Progenitor cell of endocrine pancreas (in vitro differentiated cells): ENCODE data around the gene CDH11. TPM values are rescaled to one million over a fixed set of nuclear protein-coding genes. Genes with fewer than 3 reads are reported as not detected.

Experiments
- DNase-seq: peaks from one replicate; pipeline ENCODE4 v3.0.0; 2021; ENCODE audit warnings: low spot score; ENCODE audit not compliant: unreplicated experiment
- H3K27ac Mint-ChIP-seq: 2 replicates; pipeline ENCODE4 v1.8.0; 2021; ENCODE audit warnings: mild to moderate bottlenecking, moderate library complexity, mixed read lengths
- H3K27me3 Mint-ChIP-seq: 2 replicates; pipeline ENCODE4 v1.8.0; 2021; ENCODE audit warnings: mixed read lengths
- H3K36me3 Mint-ChIP-seq: 2 replicates; pipeline ENCODE4 v1.8.0; 2022; ENCODE audit warnings: mixed read lengths; ENCODE audit not compliant: insufficient read depth
- H3K4me1 Mint-ChIP-seq: 2 replicates; pipeline ENCODE4 v1.8.0; 2021; ENCODE audit warnings: low read depth, mixed read lengths
- H3K4me3 Mint-ChIP-seq: 2 replicates; pipeline ENCODE4 v1.8.0; 2021; ENCODE audit warnings: low read depth, mild to moderate bottlenecking, moderate library complexity, mixed read lengths
- H3K9me3 Mint-ChIP-seq: 2 replicates; pipeline ENCODE4 v1.8.0; 2021; ENCODE audit warnings: low read depth, mixed read lengths
- total RNA-seq: library from RNA; stranded (reverse); gene quantifications from 2 replicates; pipeline ENCODE4 v1.2.1, GENCODE V29; 2021
- TF ChIP-seq, protein P1 (sequence below): fragments of 200-600 bp; sonication (generic); IDR thresholded peaks from one replicate; pipeline ENCODE4 v1.5.0; 2021; ENCODE audit warnings: antibody characterized with exemption, mild to moderate bottlenecking; ENCODE audit not compliant: unreplicated experiment

CDH11 gene
- total RNA-seq, 1 donor from 2014 or later = 6.0 TPM

- Mint-ChIP-seq H3K36me3 (no peaks in the 10 kb centered on the region), H3K4me1 (no peaks in the 10 kb centered on the region), H3K27me3 (no peaks in the 10 kb centered on the region), H3K9me3 (no peaks in the 10 kb centered on the region), H3K27ac (no peak overlapping the region), H3K4me3 (no peak overlapping the region)
- no peak for DNase-seq
- TF ChIP-seq, protein P1, sequence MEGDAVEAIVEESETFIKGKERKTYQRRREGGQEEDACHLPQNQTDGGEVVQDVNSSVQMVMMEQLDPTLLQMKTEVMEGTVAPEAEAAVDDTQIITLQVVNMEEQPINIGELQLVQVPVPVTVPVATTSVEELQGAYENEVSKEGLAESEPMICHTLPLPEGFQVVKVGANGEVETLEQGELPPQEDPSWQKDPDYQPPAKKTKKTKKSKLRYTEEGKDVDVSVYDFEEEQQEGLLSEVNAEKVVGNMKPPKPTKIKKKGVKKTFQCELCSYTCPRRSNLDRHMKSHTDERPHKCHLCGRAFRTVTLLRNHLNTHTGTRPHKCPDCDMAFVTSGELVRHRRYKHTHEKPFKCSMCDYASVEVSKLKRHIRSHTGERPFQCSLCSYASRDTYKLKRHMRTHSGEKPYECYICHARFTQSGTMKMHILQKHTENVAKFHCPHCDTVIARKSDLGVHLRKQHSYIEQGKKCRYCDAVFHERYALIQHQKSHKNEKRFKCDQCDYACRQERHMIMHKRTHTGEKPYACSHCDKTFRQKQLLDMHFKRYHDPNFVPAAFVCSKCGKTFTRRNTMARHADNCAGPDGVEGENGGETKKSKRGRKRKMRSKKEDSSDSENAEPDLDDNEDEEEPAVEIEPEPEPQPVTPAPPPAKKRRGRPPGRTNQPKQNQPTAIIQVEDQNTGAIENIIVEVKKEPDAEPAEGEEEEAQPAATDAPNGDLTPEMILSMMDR = no peak
These were observed 150.7 kb downstream of the CDH11 start for GRCh38 chr16:64971171-64971570.

DNA sequence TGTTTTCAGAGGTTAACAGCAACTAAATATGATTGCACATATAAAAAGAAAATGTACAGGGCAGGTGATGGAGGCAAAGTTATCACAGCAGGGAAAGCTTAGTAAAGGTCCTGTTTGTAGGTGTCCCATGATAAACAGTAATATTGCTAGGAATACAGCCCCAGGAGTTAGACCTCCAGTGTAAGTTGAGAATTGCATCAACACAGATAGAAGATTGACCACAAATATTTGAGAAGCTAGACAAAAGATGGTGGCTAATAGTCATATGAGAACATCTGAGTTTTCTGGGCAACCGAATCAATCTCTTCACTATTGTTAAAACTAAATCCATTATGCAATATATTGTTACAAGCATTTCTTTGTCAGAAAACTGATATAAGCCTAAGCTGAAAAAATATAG, 152.6 kb downstream of the CDH11 start:
- no peak for DNase-seq
- Mint-ChIP-seq H3K27me3 (no peaks in the 10 kb centered on the region), H3K9me3 (no peaks in the 10 kb centered on the region), H3K27ac (no peak overlapping the region), H3K36me3 (no peaks in the 10 kb centered on the region), H3K4me1 (no peaks in the 10 kb centered on the region), H3K4me3 (no peak overlapping the region)
- TF ChIP-seq, protein P1 = no peak

DNA sequence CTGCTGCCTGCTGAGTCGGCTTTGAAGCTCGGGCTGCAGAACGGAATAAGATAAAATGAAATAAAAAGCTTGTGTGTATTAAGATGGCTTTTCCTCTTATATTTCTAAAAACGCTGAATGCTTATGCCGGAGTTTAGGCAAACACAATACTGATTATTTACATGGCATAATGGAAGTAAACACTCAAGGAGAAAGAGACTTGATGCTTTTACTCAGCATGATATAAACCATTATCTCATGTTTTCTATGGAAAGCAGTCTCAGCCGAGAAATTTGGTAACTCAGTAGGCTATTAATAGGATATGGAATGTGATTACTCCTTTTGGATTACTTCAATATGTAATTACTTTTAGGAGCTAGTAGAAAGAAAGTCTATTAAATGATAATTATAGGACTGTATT, 153.3 kb downstream of the CDH11 start:
- no peaks in the 10 kb centered on the region for H3K4me1 Mint-ChIP-seq
- no peaks in the 10 kb centered on the region for H3K36me3 Mint-ChIP-seq
- H3K27ac Mint-ChIP-seq = no peak overlapping the region
- DNase-seq = no peak
- H3K27me3 Mint-ChIP-seq = no peaks in the 10 kb centered on the region
- TF ChIP-seq, protein P1 = no peak
- no peaks in the 10 kb centered on the region for H3K9me3 Mint-ChIP-seq
- H3K4me3 Mint-ChIP-seq = no peak overlapping the region

- no peaks in the 10 kb centered on the region for H3K27me3 Mint-ChIP-seq
- TF ChIP-seq, protein P1 = no peak
- no peaks in the 10 kb centered on the region for H3K4me1 Mint-ChIP-seq
- no peaks in the 10 kb centered on the region for H3K36me3 Mint-ChIP-seq
- no peak overlapping the region for H3K27ac Mint-ChIP-seq
- H3K9me3 Mint-ChIP-seq = no peaks in the 10 kb centered on the region
- no peak for DNase-seq
- H3K4me3 Mint-ChIP-seq = no peak overlapping the region
These were observed 157.7 kb downstream of the CDH11 start for GRCh38 chr16:64964126-64964540.

DNA sequence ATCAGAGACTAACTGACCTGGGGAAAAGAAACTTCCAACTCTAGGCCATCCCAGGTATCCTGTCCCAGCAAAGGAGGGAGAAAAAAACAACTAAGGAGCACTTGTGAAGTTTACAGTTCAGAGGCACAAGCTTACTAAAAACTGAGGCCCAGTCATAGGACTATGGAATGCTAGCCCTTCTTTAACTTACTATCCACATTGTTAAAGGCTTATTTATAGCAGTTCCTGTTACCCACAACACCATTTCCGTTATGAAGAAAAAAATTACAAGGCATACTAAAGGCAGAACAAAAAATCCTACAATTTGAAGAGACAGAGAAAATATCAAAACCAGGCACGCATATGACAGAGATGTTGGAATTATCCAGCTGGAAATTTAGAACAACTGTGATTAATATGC, 159.1 kb downstream of the CDH11 start:
- no peaks in the 10 kb centered on the region for H3K4me1 Mint-ChIP-seq
- H3K27ac Mint-ChIP-seq = no peak overlapping the region
- H3K36me3 Mint-ChIP-seq = no peaks in the 10 kb centered on the region
- DNase-seq = no peak
- H3K4me3 Mint-ChIP-seq = no peak overlapping the region
- no peaks in the 10 kb centered on the region for H3K27me3 Mint-ChIP-seq
- no peaks in the 10 kb centered on the region for H3K9me3 Mint-ChIP-seq
- TF ChIP-seq, protein P1 = no peak

GRCh38 chr16:64957246-64957645, 164.6 kb downstream of the CDH11 start:
- Mint-ChIP-seq H3K27me3 (no peaks in the 10 kb centered on the region), H3K4me3 (no peak overlapping the region), H3K4me1 (no peaks in the 10 kb centered on the region), H3K9me3 (no peaks in the 10 kb centered on the region), H3K27ac (no peak overlapping the region), H3K36me3 (no peaks in the 10 kb centered on the region)
- TF ChIP-seq, protein P1 = no peak
- no peak for DNase-seq
